ENCODE data around the gene COX7A2. TPM values are rescaled to one million over a fixed set of nuclear protein-coding genes. Genes with fewer than 3 reads are reported as not detected.

The COX7A2 gene
- total and polyA plus RNA-seq, 2 of the 13 experiments (the other 11 are each of a cell fraction or from before 2014, with no cell fraction given): 407 to 556 TPM

- TF ChIP-seq ZNF407 (CRISPR knock-in tag; IDR thresholded peaks at IDR 0.05; ENCODE audit: not compliant biosample characterization): no peak
- no peak for TF ChIP-seq ZSCAN9 (CRISPR knock-in tag; IDR thresholded peaks at IDR 0.05; ENCODE audit: borderline replicate concordance)
- no peak for TF ChIP-seq ZNF503 (CRISPR knock-in tag; IDR thresholded peaks at IDR 0.05)
- TF ChIP-seq ZNF691 (CRISPR knock-in tag; IDR thresholded peaks at IDR 0.05; ENCODE audit: borderline replicate concordance, low read depth): no peak
- TF ChIP-seq ZNF513 (CRISPR knock-in tag; conservative IDR thresholded peaks at IDR 0.05): no peak
- no peak for TF ChIP-seq FOXP1 (IDR thresholded peaks at IDR 0.05)
- no peak for TF ChIP-seq FOXP1 (CRISPR knock-in tag; IDR thresholded peaks at IDR 0.05)
- no peak for TF ChIP-seq FUBP1 (CRISPR knock-in tag; IDR thresholded peaks at IDR 0.05; ENCODE audit: borderline replicate concordance)
- TF ChIP-seq EHMT2 (IDR thresholded peaks at IDR 0.05; ENCODE audit: borderline replicate concordance, low read depth, low read length): no peak
- TF ChIP-seq TSC22D2 (CRISPR knock-in tag; IDR thresholded peaks at IDR 0.05; ENCODE audit: borderline replicate concordance): no peak
- no peak for TF ChIP-seq GATA4 (IDR thresholded peaks at IDR 0.05; ENCODE audit: borderline replicate concordance, low read depth)
- TF ChIP-seq ZNF768 (CRISPR knock-in tag; IDR thresholded peaks at IDR 0.05): no peak
Measured at GRCh38 chr6:75287424-75287823, 43.8 kb upstream of the COX7A2 start (continued).

All from HepG2 (cell line).